ENCODE results near the gene FGGY. TPM values are rescaled to one million over a fixed set of nuclear protein-coding genes. Genes with fewer than 3 reads are reported as not detected.

Gene FGGY
- total RNA-seq, 1 donor from 2014 or later = 9.0 TPM

DNA sequence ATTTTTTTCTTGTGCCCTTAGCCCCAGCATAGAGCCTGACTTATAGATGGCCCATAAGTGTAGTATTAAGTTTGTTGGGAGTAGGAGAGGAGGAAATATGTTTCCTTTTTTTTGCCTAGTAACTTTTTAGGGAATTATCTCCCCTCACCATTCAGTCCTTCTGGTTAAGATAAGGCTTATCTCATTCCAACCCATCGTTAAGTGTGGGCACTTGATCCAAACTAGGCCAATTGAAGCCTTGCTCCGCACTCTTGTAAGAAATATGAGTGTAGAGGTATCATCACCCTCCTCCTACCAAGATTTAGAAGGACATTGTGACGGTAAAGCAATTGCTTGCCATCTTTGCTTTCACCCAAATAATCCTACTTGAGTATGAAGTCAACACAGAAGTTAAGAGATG, 8.8 kb upstream of the FGGY start:
- DNase-seq (ENCODE audit: low spot score) = no peak
- H3K36me3 Mint-ChIP-seq (ENCODE audit: low read depth) = peaks cover 2% of the 10 kb centered on the region
- peaks cover 9% of the 10 kb centered on the region for H3K9me3 Mint-ChIP-seq (ENCODE audit: low read depth)
- no peak overlapping the region for H3K4me3 Mint-ChIP-seq (ENCODE audit: unreplicated experiment)
- no peaks in the 10 kb centered on the region for H3K27me3 Mint-ChIP-seq (ENCODE audit: low read depth)
- no peak overlapping the region for H3K27ac Mint-ChIP-seq (ENCODE audit: unreplicated experiment)
- TF ChIP-seq, protein P1, sequence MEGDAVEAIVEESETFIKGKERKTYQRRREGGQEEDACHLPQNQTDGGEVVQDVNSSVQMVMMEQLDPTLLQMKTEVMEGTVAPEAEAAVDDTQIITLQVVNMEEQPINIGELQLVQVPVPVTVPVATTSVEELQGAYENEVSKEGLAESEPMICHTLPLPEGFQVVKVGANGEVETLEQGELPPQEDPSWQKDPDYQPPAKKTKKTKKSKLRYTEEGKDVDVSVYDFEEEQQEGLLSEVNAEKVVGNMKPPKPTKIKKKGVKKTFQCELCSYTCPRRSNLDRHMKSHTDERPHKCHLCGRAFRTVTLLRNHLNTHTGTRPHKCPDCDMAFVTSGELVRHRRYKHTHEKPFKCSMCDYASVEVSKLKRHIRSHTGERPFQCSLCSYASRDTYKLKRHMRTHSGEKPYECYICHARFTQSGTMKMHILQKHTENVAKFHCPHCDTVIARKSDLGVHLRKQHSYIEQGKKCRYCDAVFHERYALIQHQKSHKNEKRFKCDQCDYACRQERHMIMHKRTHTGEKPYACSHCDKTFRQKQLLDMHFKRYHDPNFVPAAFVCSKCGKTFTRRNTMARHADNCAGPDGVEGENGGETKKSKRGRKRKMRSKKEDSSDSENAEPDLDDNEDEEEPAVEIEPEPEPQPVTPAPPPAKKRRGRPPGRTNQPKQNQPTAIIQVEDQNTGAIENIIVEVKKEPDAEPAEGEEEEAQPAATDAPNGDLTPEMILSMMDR (IDR thresholded peaks at IDR 0.05) = no peak
- no peaks in the 10 kb centered on the region for H3K4me1 Mint-ChIP-seq (ENCODE audit: low read depth)

DNA sequence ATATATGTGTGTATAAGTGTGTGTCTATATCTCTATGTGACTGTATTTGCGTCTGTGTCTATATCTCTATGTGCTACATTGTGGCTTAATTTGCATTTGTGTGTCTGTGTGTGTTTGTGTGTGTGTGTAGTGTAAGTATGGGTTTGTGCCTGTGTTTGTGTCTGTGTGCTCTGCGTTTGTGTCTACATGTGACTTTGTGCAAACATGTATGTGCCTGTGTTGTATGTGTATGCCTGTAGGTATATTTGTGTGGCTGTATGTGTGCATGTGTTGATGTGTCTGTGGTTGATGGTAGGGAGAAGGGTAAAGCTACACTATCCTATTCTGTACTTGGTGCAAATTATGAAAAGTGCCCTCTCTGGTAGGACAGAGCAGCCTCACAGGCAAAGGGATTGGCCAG, 7.3 kb upstream of the FGGY start:
- H3K9me3 Mint-ChIP-seq (ENCODE audit: low read depth) = peaks cover 9% of the 10 kb centered on the region
- no peak overlapping the region for H3K4me3 Mint-ChIP-seq (ENCODE audit: unreplicated experiment)
- H3K36me3 Mint-ChIP-seq (ENCODE audit: low read depth) = peaks cover 2% of the 10 kb centered on the region
- H3K27me3 Mint-ChIP-seq (ENCODE audit: low read depth) = no peaks in the 10 kb centered on the region
- H3K4me1 Mint-ChIP-seq (ENCODE audit: low read depth) = no peaks in the 10 kb centered on the region
- TF ChIP-seq, protein P1 (IDR thresholded peaks at IDR 0.05) = no peak
- no peak overlapping the region for H3K27ac Mint-ChIP-seq (ENCODE audit: unreplicated experiment)
- no peak for DNase-seq (ENCODE audit: low spot score)

DNA sequence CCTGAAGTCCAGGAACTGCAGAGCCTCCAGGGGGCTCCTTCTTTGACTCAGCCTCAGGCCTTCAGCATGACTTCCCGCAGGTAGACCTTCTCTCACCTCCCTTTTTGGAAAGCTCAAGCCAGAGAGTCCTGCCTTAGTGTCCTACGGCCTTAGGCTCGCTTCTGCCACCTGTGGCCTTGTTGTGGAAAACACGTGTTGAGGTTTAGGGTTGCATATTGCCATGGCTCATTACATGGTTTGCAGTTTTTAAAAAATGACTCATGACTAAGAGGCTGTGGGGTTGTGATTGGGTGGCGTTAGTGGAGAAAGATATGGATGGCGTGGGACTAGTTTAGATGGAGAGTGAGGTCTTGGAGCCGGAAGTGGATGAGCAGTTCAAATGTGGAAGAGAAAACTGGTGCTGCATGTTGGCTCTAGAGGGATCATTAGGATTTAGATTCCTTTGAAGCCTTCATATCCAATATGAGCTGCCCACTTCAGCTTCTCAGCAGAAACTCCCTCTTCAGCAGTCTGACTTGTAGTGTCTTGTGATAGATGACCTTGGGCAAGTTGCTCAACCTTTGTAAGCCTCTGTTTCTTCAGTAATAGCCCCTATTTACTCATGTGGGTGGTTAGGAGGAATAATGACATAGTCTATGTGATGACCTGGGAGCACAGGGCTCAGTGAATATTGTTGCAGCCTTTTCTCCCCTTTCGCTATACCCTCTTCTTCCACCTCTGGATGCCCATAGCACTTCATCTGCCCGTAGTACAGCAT, 6.5 kb upstream of the FGGY start:
- H3K4me1 Mint-ChIP-seq (ENCODE audit: low read depth) = no peaks in the 10 kb centered on the region
- H3K9me3 Mint-ChIP-seq (ENCODE audit: low read depth) = peaks cover 9% of the 10 kb centered on the region
- TF ChIP-seq, protein P1 (IDR thresholded peaks at IDR 0.05) = peak; percentile 70
- no peak overlapping the region for H3K27ac Mint-ChIP-seq (ENCODE audit: unreplicated experiment)
- H3K27me3 Mint-ChIP-seq (ENCODE audit: low read depth) = no peaks in the 10 kb centered on the region
- no peak for DNase-seq (ENCODE audit: low spot score)
- H3K36me3 Mint-ChIP-seq (ENCODE audit: low read depth) = peaks cover 2% of the 10 kb centered on the region
- H3K4me3 Mint-ChIP-seq (ENCODE audit: unreplicated experiment) = no peak overlapping the region

DNA sequence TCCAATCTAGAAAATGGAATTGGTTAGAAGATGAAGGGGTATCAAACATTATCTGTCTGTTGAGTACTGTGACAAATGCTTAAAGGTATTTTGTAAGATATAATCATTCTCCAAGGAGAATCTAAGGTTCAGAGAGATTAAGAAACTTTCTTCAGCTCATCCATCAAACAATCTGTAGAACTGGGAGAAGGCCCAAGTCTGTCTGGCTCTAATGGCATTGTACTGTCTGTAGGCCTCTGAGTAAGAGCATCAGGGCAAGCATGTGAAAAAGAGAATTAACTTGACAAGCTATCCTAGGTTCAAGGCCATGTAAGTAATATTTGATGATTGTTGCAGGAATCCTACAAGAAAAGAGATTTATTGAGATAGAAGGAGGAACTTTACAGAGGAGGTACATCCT, 5.3 kb upstream of the FGGY start:
- peaks cover 9% of the 10 kb centered on the region for H3K9me3 Mint-ChIP-seq (ENCODE audit: low read depth)
- H3K4me1 Mint-ChIP-seq (ENCODE audit: low read depth) = no peaks in the 10 kb centered on the region
- DNase-seq (ENCODE audit: low spot score) = no peak
- no peak overlapping the region for H3K4me3 Mint-ChIP-seq (ENCODE audit: unreplicated experiment)
- no peak overlapping the region for H3K27ac Mint-ChIP-seq (ENCODE audit: unreplicated experiment)
- H3K27me3 Mint-ChIP-seq (ENCODE audit: low read depth) = no peaks in the 10 kb centered on the region
- TF ChIP-seq, protein P1 (IDR thresholded peaks at IDR 0.05) = no peak
- peaks cover 2% of the 10 kb centered on the region for H3K36me3 Mint-ChIP-seq (ENCODE audit: low read depth)

DNA sequence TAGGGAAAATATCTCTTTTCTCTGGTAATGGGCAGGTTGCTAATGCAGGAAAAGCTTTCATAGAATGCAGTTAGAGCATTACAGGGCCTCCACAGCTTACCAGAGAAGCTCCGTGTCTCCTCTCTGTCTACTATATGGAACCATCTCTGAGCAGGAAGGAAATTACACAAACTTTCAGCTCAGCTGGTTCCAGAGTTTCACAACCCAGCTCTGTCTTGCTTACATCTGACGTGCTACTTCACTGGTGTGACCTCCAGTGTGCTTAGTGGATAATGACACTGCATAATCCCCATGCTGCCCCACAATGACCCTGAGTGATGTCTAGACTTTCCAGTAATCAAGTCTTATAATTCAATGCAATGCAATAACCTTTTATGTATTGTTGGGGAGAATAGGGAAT, 4.3 kb upstream of the FGGY start:
- H3K9me3 Mint-ChIP-seq (ENCODE audit: low read depth) = peaks cover 3% of the 10 kb centered on the region
- no peaks in the 10 kb centered on the region for H3K27me3 Mint-ChIP-seq (ENCODE audit: low read depth)
- no peak overlapping the region for H3K4me3 Mint-ChIP-seq (ENCODE audit: unreplicated experiment)
- peaks cover 5% of the 10 kb centered on the region for H3K4me1 Mint-ChIP-seq (ENCODE audit: low read depth)
- no peak overlapping the region for H3K27ac Mint-ChIP-seq (ENCODE audit: unreplicated experiment)
- H3K36me3 Mint-ChIP-seq (ENCODE audit: low read depth) = no peaks in the 10 kb centered on the region
- DNase-seq (ENCODE audit: low spot score) = no peak
- TF ChIP-seq, protein P1 (IDR thresholded peaks at IDR 0.05) = no peak

Measured in chondrocyte (in vitro differentiated cells).